Neural crest cell (in vitro differentiated cells): ENCODE results near the gene ARMH4. TPM values are rescaled to one million over a fixed set of nuclear protein-coding genes. Genes with fewer than 3 reads are reported as not detected.

Experiments used
- DNase-seq: peaks from one replicate; pipeline ENCODE4 v3.0.0; 2021; ENCODE audit warnings: low read depth, mixed read lengths, low spot score
- H3K27ac Mint-ChIP-seq: one replicate; pipeline ENCODE4 v1.8.0; 2021; ENCODE audit warnings: mild to moderate bottlenecking, mixed read lengths; ENCODE audit not compliant: unreplicated experiment
- H3K27me3 Mint-ChIP-seq: 2 replicates; pipeline ENCODE4 v1.8.0; 2021; ENCODE audit warnings: low read depth, mild to moderate bottlenecking, mixed read lengths
- H3K36me3 Mint-ChIP-seq: 2 replicates; pipeline ENCODE4 v1.8.0; 2021; ENCODE audit warnings: low read depth, mild to moderate bottlenecking, mixed read lengths
- H3K4me1 Mint-ChIP-seq: 2 replicates; pipeline ENCODE4 v1.8.0; 2021; ENCODE audit warnings: mixed read lengths
- H3K4me3 Mint-ChIP-seq: one replicate; pipeline ENCODE4 v1.8.0; 2021; ENCODE audit warnings: mild to moderate bottlenecking, mixed read lengths
- H3K9me3 Mint-ChIP-seq: 2 replicates; pipeline ENCODE4 v1.8.0; 2021; ENCODE audit warnings: mixed read lengths
- CTCF ChIP-seq: fragments of 200-600 bp; sonication (generic); conservative IDR thresholded peaks from 2 replicates; pipeline ENCODE4 v1.5.0; 2021; ENCODE audit warnings: antibody characterized with exemption, mild to moderate bottlenecking
- total RNA-seq: library from RNA; stranded (reverse); gene quantifications from 2 replicates; pipeline ENCODE4 v1.2.1, GENCODE V29; 2021

ARMH4 gene
- total RNA-seq, 1 donor from 2014 or later, result 36.2 TPM

GRCh38 chr14:58119381-58119780, 32.6 kb downstream of the ARMH4 start:
- peaks cover 11% of the 10 kb centered on the region for H3K36me3 Mint-ChIP-seq
- no peak overlapping the region for H3K27ac Mint-ChIP-seq
- H3K9me3 Mint-ChIP-seq, result peaks cover 3% of the 10 kb centered on the region
- no peak for DNase-seq
- TF ChIP-seq CTCF, result no peak
- H3K4me1 Mint-ChIP-seq, result no peaks in the 10 kb centered on the region
- no peak overlapping the region for H3K4me3 Mint-ChIP-seq
- no peaks in the 10 kb centered on the region for H3K27me3 Mint-ChIP-seq

- no peak for DNase-seq
- H3K27ac Mint-ChIP-seq, result no peak overlapping the region
- no peak overlapping the region for H3K4me3 Mint-ChIP-seq
- no peak for TF ChIP-seq CTCF
- no peaks in the 10 kb centered on the region for H3K4me1 Mint-ChIP-seq
- peaks cover 11% of the 10 kb centered on the region for H3K36me3 Mint-ChIP-seq
- peaks cover 3% of the 10 kb centered on the region for H3K9me3 Mint-ChIP-seq
- H3K27me3 Mint-ChIP-seq, result no peaks in the 10 kb centered on the region
Measured at GRCh38 chr14:58118097-58118815, 33.8 kb downstream of the ARMH4 start.

- Mint-ChIP-seq H3K27me3 (no peaks in the 10 kb centered on the region), H3K4me3 (no peak overlapping the region), H3K9me3 (no peaks in the 10 kb centered on the region), H3K4me1 (no peaks in the 10 kb centered on the region), H3K36me3 (no peaks in the 10 kb centered on the region), H3K27ac (no peak overlapping the region)
- no peak for DNase-seq
- TF ChIP-seq CTCF, result no peak
Measured at GRCh38 chr14:58109744-58110143, 42.3 kb downstream of the ARMH4 start.

- H3K36me3 Mint-ChIP-seq, result no peaks in the 10 kb centered on the region
- TF ChIP-seq CTCF, result no peak
- H3K27me3 Mint-ChIP-seq, result no peaks in the 10 kb centered on the region
- no peaks in the 10 kb centered on the region for H3K9me3 Mint-ChIP-seq
- no peak overlapping the region for H3K4me3 Mint-ChIP-seq
- H3K27ac Mint-ChIP-seq, result no peak overlapping the region
- H3K4me1 Mint-ChIP-seq, result no peaks in the 10 kb centered on the region
- DNase-seq, result no peak
Measured at GRCh38 chr14:58108717-58109116, 43.3 kb downstream of the ARMH4 start.

- H3K4me1 Mint-ChIP-seq, result no peaks in the 10 kb centered on the region
- peak; percentile 84 for TF ChIP-seq CTCF
- no peaks in the 10 kb centered on the region for H3K36me3 Mint-ChIP-seq
- no peak overlapping the region for H3K27ac Mint-ChIP-seq
- peak; percentile 40 for DNase-seq
- no peak overlapping the region for H3K4me3 Mint-ChIP-seq
- no peaks in the 10 kb centered on the region for H3K9me3 Mint-ChIP-seq
- H3K27me3 Mint-ChIP-seq, result no peaks in the 10 kb centered on the region
Measured at GRCh38 chr14:58107947-58108552, 44.0 kb downstream of the ARMH4 start.
